ENCODE data around the gene PPARD. TPM values are rescaled to one million over a fixed set of nuclear protein-coding genes. Genes with fewer than 3 reads are reported as not detected.
"Not testable (repeated sequence)": the region's sequence is repeated elsewhere in the genome, so short reads cannot be mapped to it uniquely, and the experiment has no call there.

Gene PPARD
- total RNA-seq, 4 donors from 2014 or later = 24.8 to 67.9 (median 45.4) TPM

DNA sequence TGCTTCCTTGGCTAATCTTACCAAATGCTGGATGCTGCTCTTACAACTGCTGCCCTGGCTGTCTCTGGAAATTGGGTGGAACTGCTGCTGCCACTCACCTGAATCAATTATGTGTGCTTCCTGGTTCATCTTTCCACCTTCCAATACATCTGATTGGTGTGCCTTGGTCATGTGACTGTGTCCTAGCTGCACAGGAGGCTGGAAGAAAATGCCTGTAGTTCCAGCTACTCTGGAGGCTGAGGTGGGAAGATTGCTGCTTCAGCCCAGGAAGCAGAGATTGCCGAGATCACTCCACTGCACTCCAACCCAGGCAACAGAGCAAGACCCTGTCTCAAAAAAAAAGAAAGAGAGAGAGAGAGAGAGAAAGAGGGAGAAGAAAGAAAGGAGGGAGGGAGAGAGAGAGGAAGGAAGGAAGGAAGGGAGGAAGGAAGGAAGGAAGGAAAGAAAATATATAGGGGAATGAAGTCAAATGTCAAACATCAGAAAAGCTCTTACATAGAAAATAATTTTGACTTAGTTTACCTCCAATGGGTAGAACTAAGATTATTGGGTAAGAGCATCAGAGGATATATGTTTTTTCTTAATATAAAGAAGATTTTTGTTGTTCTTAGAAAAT, 14.1 kb upstream of the PPARD start:
- Histone ChIP-seq H3K9me3 (no peaks in the 10 kb centered on the region), H3K36me3 (no peaks in the 10 kb centered on the region), H3K27ac (no peak overlapping the region), H3K4me1 (no peaks in the 10 kb centered on the region), H3K27me3 (no peaks in the 10 kb centered on the region), H3K4me3 (no peak overlapping the region)
- no peak for DNase-seq
- no peak for TF ChIP-seq POLR2A (IDR thresholded peaks at IDR 0.05)
- TF ChIP-seq, protein P1, sequence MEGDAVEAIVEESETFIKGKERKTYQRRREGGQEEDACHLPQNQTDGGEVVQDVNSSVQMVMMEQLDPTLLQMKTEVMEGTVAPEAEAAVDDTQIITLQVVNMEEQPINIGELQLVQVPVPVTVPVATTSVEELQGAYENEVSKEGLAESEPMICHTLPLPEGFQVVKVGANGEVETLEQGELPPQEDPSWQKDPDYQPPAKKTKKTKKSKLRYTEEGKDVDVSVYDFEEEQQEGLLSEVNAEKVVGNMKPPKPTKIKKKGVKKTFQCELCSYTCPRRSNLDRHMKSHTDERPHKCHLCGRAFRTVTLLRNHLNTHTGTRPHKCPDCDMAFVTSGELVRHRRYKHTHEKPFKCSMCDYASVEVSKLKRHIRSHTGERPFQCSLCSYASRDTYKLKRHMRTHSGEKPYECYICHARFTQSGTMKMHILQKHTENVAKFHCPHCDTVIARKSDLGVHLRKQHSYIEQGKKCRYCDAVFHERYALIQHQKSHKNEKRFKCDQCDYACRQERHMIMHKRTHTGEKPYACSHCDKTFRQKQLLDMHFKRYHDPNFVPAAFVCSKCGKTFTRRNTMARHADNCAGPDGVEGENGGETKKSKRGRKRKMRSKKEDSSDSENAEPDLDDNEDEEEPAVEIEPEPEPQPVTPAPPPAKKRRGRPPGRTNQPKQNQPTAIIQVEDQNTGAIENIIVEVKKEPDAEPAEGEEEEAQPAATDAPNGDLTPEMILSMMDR (IDR thresholded peaks at IDR 0.05) = no peak

DNA sequence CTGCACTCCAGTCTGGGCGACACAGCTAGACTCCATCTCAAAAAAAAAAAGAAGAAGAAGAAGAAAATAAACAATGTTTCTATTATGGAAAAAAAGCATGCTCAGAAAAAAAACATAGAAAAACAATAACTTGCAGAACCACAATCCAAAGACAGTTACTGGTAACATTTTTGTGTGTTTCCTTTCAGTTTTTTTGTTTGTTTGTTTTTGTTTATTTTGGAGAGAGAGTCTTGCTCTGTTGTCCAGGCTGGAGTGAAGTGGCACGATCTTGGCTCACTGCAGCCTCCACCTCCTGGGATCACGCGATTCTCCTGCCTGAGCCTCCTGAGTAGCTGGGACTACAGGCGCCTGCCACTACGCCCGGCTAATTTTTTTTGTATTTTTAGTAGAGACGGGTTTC, 13.4 kb upstream of the PPARD start:
- H3K27me3 ChIP-seq, H3K36me3 ChIP-seq, H3K4me3 ChIP-seq, H3K27ac ChIP-seq, H3K4me1 ChIP-seq, DNase-seq, H3K9me3 ChIP-seq: not testable (repeated sequence)

DNA sequence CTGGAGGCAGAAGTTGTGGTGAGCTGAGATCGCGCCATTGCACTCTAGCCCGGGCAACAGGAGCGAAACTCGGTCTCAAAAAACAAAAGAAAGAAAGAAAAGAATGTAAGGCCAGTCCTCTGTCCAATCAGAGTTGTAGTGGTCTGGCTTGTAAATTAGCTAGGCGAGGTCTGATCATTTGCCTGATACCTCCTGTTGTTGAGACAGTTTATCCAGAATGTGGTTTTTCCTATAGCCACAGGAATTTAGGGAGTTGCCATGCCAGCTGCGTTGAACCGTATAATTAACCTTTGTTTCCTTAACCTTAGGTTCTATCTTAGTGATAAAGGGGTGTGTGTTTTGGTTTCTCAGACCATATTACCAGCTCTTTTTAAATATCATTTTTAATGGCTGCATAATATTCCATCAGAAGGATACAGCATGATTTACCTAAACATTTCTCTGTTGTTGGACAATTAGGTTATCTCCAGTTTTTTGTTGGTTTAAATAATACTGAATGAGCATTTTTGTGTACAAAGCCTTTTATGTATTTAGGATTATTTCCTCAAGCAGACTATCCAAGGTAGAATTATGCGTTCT, 11.7 kb upstream of the PPARD start:
- Histone ChIP-seq H3K4me1 (no peaks in the 10 kb centered on the region), H3K36me3 (no peaks in the 10 kb centered on the region), H3K27me3 (no peaks in the 10 kb centered on the region), H3K9me3 (no peaks in the 10 kb centered on the region), H3K27ac (no peak overlapping the region), H3K4me3 (no peak overlapping the region)
- DNase-seq = no peak
- TF ChIP-seq, protein P1 (IDR thresholded peaks at IDR 0.05) = no peak
- TF ChIP-seq POLR2A (IDR thresholded peaks at IDR 0.05) = no peak

DNA sequence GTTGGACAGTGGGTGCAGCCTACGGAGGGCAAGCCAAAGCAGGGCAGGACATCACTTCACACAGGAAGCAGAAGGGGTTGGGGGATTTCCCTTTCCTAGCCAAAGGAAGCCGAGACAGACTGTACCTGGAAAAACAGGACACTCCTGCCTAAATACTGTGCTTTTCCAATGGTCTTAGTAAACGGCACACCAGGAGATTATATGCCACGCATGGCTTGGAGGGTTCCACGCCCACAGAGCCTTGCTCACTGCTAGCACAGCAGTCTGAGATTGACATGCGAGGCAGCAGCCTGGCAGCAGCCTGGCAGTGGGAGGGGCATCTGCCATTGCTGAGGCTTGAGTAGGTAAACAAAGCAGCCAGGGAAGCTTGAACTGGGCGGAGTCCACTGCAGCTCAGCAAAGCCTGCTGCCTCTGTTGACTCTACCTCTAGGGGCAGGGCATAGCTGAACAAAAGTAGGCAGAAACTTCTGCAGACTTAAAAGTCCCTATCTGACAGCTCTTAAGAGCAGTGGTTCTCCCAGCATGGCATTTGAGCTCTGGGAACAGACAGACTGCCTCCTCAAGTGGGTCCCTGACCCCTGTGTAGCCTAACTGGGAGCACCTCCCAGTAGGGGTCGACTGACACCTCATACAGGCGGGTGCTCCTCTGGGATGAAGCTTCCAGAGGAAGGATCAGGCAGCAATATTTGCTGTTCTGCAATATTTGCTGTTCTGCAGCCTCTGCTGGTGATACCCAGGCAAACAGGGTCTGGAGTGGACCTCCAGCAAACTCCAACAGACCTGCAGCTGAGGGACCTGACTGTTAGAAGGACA, 10.1 kb upstream of the PPARD start:
- TF ChIP-seq, protein P1 (IDR thresholded peaks at IDR 0.05) = peak in 3 of 6 experiments; percentile 32 to 47 (median 47)
- H3K9me3 ChIP-seq, H3K27me3 ChIP-seq, H3K4me3 ChIP-seq, H3K4me1 ChIP-seq, H3K36me3 ChIP-seq, H3K27ac ChIP-seq: not testable (repeated sequence)
- DNase-seq = peak in 2 of 3 donors; percentile 77 to 88

DNA sequence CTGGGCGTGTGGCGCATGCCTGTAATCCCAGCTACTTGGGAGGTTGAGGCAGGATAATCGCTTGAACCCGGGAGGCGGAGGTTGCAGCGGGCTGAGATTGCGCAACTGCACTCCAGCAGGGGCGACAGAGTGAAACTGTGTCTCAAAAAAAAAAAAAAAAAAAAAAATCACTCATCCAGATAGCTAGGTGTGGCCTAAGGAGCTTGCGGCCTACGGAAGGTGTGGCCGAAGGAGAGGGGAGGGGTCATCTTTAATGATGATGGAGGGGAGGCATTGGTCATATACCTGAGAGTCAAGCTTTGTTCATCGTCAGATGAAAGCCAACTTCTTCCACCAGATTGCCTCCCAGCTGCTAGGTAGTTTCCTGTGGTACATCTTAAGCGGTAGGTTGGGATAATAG, 801 bp upstream of the PPARD start:
- Histone ChIP-seq H3K4me1 (peaks cover 0 to 24% (median 2%) of the 10 kb centered on the region in 4 donors), H3K27me3 (no peaks in the 10 kb centered on the region), H3K4me3 (no peak overlapping the region), H3K36me3 (peaks cover 0 to 7% (median 0%) of the 10 kb centered on the region in 3 donors), H3K27ac (no peak overlapping the region), H3K9me3 (no peaks in the 10 kb centered on the region)
- no peak for TF ChIP-seq POLR2A (IDR thresholded peaks at IDR 0.05)
- TF ChIP-seq, protein P1 (IDR thresholded peaks at IDR 0.05) = no peak
- peak in 1 of 3 donors; percentile 28 for DNase-seq

Measured in Peyer's patch (tissue), 4 donors.